GM19452 (cell line): ENCODE measurements around the gene CHST15.

Experiments
- ATAC-seq: cut with Tn5 transposase; IDR thresholded peaks from one replicate; pipeline ENCODE4 v1.9.1; 2021; ENCODE audit not compliant: unreplicated experiment

The CHST15 gene

DNA sequence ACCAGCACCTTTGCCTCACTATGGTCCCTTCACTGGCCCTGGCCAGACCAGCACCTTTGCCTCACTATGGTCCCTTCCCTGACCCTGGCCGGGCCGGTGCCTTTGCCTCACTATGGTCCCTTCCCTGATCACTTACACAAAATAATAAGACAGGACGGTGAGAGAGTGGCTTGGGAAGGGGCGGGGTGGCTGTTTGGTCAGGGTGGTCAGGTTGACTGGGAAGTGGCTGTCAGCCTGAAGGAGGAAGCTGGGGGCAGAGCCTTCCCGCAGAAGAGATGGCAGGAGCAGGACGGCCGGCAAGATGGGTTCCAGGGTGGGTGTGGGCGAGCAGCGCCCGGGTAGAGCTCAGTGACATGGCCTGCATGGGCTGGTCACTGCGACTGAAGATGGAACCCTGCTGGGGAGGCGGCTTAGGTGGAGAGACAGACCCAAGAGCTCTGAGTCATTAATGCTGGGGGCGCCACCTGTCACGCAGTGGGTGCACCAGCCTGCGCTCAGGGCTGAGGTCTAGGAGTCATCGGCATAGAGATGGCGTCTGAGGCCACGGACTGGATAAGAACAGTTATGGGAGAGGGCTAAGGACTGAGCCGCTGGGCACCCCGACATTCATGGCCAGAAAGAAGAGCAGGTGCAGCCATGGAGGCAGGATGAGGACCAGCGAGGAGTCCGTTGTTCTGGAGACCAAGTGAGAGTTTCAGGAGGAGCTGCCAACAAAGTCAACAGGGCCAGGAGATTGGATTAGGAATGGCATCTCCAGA is 91.8 kb downstream of the CHST15 start:
- ATAC-seq: no peak

DNA sequence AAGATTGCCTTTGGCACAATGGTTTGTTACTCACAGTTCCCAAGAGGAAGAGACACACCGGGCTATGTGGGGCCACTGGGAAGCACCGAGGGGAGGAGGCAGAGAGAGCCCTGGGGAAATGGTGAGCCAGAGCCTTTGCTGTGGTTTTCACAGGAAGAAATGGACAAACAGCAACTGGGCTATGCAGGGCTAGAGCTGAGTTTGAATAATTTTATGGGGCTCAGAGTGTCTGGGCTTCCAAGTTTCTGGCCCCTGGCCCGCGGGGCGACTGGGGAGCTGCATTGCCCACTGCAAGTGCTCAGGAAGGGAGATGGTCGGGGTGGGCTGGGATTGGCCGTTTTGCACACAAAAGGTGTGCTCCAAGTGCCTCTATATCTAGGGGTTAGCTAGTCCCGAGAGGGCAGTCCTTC is 92.6 kb downstream of the CHST15 start:
- ATAC-seq: no peak

GRCh38 chr10:123999956-124000615 is 93.3 kb downstream of the CHST15 start:
- ATAC-seq: no peak

- ATAC-seq: no peak
These were observed 94.1 kb downstream of the CHST15 start for GRCh38 chr10:123999261-123999660.

DNA sequence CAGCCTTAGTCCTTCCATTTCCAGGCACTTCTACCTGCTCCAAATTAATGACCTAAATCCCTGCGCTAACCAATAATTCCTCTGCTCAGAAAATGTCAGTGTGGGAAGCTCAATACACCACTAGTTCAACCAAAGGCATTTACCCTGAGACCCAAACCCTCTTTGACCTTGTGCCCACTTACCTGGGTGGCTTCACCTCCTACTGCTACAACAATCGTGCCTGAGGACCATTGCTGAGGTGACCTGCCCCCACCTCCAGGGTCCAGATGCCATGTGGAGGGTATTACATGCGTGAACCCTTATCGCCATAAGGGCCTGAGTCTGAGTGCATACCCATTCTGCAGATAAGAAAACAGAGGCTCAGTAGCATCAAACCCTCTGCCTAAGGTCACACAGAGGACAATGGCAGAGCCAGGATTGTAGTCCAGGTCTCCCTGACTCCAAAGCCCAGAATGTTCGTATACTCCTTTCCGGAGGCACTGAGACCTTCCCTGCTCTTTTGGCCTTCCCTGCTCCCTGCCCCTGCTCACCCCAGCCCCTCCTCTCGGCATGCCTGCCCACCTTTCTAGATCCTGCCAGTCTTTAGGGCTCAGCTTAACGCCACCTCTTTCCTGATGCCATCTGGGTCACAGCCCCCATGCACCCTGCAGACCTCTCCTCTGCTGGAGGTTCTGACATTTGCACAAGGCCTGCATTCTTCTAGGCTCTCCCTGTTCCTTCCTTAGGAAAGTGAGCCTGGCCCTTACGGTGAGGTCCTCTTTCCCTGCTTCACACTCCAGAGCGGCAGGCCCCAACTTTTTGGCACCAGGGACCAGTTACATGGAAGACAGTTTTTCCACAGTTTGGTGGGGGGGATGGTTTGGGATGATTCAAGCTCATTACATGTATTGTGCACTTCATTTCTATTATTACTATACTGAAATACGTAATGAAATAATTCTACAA is 94.9 kb downstream of the CHST15 start:
- no peak for ATAC-seq

DNA sequence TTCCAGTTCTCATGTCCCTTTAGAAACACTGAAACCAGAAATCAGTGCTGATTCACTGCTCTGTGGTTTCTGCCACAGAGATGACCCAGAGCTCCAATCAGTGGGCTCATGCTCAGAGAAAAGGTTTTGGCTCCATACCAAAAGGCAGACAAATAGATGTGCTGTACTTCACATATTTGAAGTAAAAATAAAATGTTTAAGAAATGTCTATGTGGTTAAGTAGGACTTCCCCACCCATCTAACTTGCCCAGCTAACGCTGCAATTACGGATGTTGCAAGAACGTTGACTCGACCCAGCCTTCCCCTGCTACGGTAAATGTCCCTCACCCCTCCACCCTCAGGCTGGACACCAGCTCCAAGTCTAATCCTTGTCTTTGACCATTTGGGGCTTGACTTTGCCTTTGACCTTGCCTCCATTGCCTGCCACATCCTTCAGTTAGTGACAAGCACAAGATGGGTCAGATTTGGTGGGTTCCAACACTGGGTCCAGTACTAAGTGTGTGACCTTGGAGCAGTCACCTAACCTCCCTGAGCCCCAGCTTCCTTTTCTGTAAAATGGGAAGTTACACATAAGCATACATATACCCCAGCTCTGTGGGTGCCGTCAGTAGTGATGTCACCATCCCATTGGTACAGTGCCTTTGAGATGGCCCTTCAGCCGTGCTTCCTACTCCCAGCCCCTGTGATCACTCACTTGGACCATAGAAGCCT is 95.8 kb downstream of the CHST15 start:
- no peak for ATAC-seq

DNA sequence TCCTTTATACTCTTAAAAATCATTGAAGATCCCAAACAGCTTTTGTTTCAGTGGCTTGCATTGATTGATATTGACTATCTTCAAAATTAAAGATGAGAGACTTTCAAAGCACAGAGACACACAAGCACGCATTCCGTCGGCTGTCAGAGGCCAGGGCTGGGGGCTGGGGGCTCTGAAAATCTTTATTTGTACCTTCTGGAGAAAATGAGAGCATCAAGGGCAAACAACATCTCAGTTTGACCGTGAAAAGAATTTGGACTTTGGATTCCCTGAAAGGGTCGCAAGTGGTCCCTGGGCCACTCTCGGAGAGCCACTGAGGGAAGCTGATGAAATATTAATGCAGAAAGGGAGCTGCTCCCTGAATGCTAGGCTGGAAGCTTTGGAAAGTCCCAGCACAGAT is 96.4 kb downstream of the CHST15 start:
- ATAC-seq: no peak

DNA sequence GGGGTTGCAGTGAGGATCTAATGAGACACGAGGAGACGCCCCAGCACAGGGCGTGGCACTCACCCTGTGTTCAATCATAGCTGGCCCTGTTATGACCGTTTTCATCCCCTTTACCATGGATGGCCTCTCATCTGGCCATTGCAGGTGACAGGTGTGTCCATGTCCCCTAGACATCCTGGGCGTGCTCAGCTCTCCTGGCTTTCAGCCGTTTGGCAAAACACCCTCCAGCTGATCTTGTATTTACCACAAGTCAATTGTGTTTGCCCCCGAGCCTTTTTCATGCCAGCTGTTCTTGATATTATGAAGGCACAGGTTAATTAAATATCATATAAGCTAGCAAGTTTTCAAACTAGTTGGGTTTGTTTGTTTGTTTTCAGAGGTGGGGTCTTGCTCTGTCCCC is 97.1 kb downstream of the CHST15 start:
- no peak for ATAC-seq

- no peak for ATAC-seq
These were observed 97.8 kb downstream of the CHST15 start for GRCh38 chr10:123995461-123996131.

GRCh38 chr10:123995082-123995460 is 98.3 kb downstream of the CHST15 start:
- no peak for ATAC-seq

GRCh38 chr10:123994417-123995081 is 98.8 kb downstream of the CHST15 start:
- no peak for ATAC-seq

DNA sequence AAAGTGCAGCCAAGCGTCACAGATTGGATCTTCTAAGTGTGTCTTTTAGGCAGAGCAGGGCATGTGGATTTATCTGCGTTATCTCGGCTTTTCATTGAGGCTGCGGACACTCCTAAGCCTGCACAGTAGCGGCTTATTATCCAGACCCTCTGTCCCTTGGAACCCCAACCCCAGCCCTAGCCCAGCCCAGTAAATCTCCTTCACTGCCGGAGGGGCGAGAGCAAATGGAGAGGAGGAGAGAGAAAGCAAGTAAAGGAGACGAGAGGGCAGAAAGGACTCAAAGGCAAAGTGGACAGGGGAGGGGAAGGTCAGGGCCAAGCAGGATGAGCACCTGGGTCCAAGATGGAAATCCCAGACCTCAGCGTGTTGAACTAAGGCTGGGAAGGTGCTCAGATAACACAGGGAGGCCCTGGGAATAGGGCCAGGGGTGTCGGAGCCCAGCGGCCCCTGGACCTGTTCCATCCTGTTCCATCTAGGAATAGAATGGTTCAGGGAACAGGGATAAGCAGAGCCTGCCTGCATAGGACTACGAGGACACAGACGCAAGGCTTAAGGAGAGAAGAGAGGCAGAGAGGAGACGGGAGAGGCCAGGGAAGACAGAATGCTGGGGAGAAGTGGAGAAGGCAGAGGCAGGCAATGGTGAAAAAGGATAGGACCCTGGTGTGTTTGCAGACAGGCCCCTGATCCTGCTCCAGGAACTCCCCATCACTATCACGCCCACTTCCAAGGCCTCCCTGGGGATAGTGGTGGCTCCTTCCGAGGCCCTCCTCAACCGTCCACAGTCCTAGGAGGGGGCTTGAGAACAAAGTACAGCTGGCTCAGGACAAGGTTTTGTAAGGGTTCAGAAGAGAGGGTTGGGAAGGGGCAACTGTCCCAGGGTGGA is 99.6 kb downstream of the CHST15 start:
- ATAC-seq: no peak

DNA sequence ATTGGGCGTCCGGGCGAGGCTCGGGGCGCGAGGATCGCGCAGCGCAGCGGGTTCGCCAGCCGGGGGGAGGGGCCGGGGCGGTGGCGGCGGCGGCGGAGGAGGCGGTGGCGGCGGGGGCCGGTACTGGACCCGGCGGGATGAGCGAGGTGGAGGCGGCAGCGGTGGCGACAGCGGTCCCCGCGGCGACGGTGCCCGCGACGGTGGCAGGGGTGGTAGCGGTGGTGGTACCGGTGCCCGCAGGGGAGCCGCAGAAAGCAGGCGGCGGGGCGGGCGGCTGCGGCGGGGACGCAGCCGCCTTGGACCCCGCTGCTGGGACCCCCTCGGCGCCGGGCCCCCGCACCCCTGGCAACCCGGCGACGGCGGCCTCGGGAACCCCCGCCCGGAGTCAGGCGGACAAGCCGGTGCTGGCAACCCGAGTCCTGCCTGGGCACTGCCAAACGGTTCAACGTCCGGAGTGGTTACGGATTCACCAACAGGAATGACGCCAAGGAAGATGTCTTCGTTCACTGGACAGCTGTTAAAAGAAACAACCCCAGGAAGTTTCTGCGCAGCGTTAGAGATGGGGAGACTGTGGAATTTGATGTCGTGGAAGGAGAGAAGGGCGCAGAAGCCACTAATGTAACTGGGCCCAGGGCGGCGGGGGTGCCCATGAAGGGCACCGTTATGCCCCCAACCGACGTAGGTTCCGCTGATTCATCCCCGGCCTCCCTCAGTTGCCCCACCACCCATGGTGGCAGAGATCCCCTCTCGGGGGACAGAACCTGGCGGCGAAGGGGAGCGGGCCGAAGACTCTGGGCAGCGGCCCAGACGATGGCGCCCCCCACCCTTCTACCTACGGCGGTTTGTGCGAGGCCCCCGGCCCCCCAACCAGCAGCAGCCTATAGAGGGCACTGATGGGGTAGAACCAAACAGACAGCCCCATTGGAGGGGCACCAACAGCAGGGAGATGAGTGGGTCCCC is 101.5 kb downstream of the CHST15 start:
- ATAC-seq: no peak

DNA sequence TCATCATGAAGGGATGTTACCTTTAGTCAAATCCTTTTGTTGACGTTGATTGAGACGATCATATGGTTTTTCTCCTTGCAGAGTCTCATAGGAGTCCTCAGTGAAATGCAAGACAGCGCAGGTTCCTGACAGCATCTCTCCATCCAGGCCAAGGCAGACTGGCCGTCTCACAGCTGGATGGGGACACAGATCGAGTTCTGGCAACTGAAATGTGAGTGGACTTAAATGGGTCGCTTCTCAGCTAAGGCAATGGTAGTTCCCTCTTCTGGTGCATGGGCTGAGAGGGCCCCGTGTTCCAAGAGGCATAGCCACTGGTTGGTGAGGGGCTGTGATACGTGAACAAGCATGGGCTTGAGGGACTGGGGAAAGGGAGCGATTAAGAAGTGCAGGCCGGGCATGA is 102.5 kb downstream of the CHST15 start:
- no peak for ATAC-seq

DNA sequence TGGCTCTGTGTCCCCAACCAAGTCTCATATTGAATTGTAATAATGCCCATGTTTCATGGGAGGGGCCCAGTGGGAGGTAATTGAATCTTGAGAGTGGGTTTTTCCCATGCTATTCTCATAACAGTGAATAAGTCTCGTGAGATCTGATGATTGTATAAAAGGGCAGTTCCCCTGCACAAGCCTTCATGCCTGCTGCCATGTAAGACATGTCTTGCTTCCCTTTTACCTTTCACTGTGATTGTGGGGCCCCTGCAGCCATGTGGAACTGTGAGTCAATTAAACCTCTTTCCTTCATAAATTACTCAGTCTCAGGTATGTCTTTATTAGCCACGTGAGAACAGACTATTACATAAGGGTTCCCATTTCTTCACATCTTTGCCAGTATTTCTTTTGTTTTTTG is 104.7 kb downstream of the CHST15 start:
- ATAC-seq: no peak

DNA sequence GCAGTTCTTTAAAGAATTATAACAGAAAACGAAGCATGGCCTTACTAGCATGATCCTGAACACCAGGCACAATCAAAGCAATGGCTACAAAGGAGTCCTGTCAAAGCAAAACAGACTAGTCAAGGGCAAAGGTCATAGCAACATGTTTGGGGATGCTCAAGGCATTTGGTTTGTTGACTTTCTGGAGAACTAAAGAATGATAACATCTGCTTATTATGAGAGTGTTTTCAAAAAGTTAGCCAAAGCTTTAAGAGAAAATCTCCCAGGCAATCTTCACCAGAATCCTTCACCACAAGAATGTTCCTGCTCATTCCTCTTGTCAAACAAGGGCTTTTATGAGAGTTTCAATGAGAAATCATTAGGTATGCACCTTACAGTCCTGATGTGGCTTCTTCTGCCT is 106.7 kb downstream of the CHST15 start:
- ATAC-seq: no peak

- ATAC-seq: no peak
These were observed 119.0 kb downstream of the CHST15 start for GRCh38 chr10:123974406-123974805.
